GM23338 (cell line): ENCODE data around the gene AFF3. TPM values are rescaled to one million over a fixed set of nuclear protein-coding genes. Genes with fewer than 3 reads are reported as not detected.

ENCODE experiments used
- ATAC-seq: fragments of 200-7000 bp; cut with Tn5 transposase; 3 replicates; pipeline ENCODE4 v1.9.1; 2020
- DNase-seq: peaks from one replicate; pipeline ENCODE4 v3.0.0-alpha.2; 2015; ENCODE audit warnings: low spot score
- H2AFZ ChIP-seq: fragments of 200-600 bp; sonication (generic); 2 replicates; pipeline ENCODE4 v1.8.0; 2016; ENCODE audit warnings: antibody characterized with exemption, mild to moderate bottlenecking, moderate library complexity
- H3F3A ChIP-seq: fragments of 200-600 bp; sonication (generic); replicated peaks from 2 replicates; pipeline ENCODE4 v1.8.0; 2017; ENCODE audit warnings: antibody characterized with exemption, mixed run types, low read depth
- H3K27ac ChIP-seq: fragments of 200-600 bp; sonication (generic); 2 replicates; pipeline ENCODE4 v1.6.1; 2016; ENCODE audit warnings: low read depth
- H3K27me3 ChIP-seq: fragments of 200-600 bp; sonication (generic); 2 replicates; pipeline ENCODE4 v1.8.0; 2016; ENCODE audit warnings: mild to moderate bottlenecking, mixed run types, moderate library complexity; ENCODE audit not compliant: insufficient read depth
- H3K36me3 ChIP-seq: fragments of 200-600 bp; sonication (generic); 2 replicates; pipeline ENCODE4 v1.8.0; 2016; ENCODE audit warnings: mild to moderate bottlenecking; ENCODE audit not compliant: insufficient read depth
- H3K4me1 ChIP-seq: fragments of 200-600 bp; sonication (generic); 2 replicates; pipeline ENCODE4 v1.8.0; 2016; ENCODE audit warnings: mild to moderate bottlenecking, moderate library complexity; ENCODE audit not compliant: insufficient read depth
- H3K4me2 ChIP-seq: fragments of 200-600 bp; sonication (generic); 2 replicates; pipeline ENCODE4 v1.7.1; 2017; ENCODE audit warnings: mixed run types
- H3K4me3 ChIP-seq: fragments of 200-600 bp; sonication (generic); 2 replicates; pipeline ENCODE4 v1.6.1; 2016; ENCODE audit warnings: mixed run types
- H3K79me2 ChIP-seq: fragments of 200-600 bp; sonication (generic); replicated peaks from 2 replicates; pipeline ENCODE4 v1.8.0; 2017; ENCODE audit warnings: mild to moderate bottlenecking; ENCODE audit not compliant: insufficient read depth
- H3K9me2 ChIP-seq: fragments of 200-600 bp; sonication (generic); 2 replicates; pipeline ENCODE4 v1.8.0; 2017; ENCODE audit not compliant: insufficient read depth
- H4K20me1 ChIP-seq: fragments of 200-600 bp; sonication (generic); replicated peaks from 2 replicates; pipeline ENCODE4 v1.8.0; 2017; ENCODE audit warnings: mild to moderate bottlenecking; ENCODE audit not compliant: insufficient read depth
- H3K27ac Mint-ChIP-seq: 2 replicates; pipeline ENCODE4 v1.8.0; 2020; ENCODE audit warnings: inconsistent platforms, mild to moderate bottlenecking, moderate library complexity, mixed read lengths
- H3K27me3 Mint-ChIP-seq: 3 replicates; pipeline ENCODE4 v1.8.0; 2022; ENCODE audit warnings: low read depth, mild to moderate bottlenecking, moderate library complexity, mixed read lengths, inconsistent platforms; ENCODE audit not compliant: insufficient read depth, poor library complexity
- H3K36me3 Mint-ChIP-seq: 3 replicates; pipeline ENCODE4 v1.8.0; 2021; ENCODE audit warnings: low read depth, mild to moderate bottlenecking, inconsistent platforms, moderate library complexity, mixed read lengths
- H3K4me1 Mint-ChIP-seq: 3 replicates; pipeline ENCODE4 v1.8.0; 2020; ENCODE audit warnings: mild to moderate bottlenecking, inconsistent platforms, mixed read lengths
- H3K4me3 Mint-ChIP-seq: 3 replicates; pipeline ENCODE4 v1.8.0; 2021; ENCODE audit warnings: moderate library complexity, mild to moderate bottlenecking, inconsistent platforms, mixed read lengths
- H3K9me3 Mint-ChIP-seq: 3 replicates; pipeline ENCODE4 v1.8.0; 2020; ENCODE audit warnings: moderate library complexity, mild to moderate bottlenecking, inconsistent platforms, mixed read lengths
- CREB1 ChIP-seq: fragments of 250-450 bp; sonication (Bioruptor Pico); IDR thresholded peaks from 2 replicates; pipeline ENCODE4 v1.5.0; 2020; ENCODE audit warnings: low read depth, mild to moderate bottlenecking, moderate library complexity
- EZH2 ChIP-seq: fragments of 200-600 bp; sonication (generic); IDR thresholded peaks from one replicate; pipeline ENCODE4 v1.8.0; 2017; ENCODE audit warnings: antibody characterized with exemption, mild to moderate bottlenecking, low read depth; ENCODE audit not compliant: unreplicated experiment
- EZH2phosphoT487 ChIP-seq: fragments of 200-600 bp; sonication (generic); IDR thresholded peaks from one replicate; pipeline ENCODE4 v1.8.1; 2018; ENCODE audit warnings: antibody characterized with exemption; ENCODE audit not compliant: unreplicated experiment
- JUNB ChIP-seq: IDR thresholded peaks from one replicate; pipeline ENCODE4 v1.6.1; 2016; ENCODE audit warnings: antibody characterized with exemption; ENCODE audit not compliant: unreplicated experiment
- NANOG ChIP-seq: IDR thresholded peaks from 2 replicates; pipeline ENCODE4 v1.6.1; 2016; ENCODE audit warnings: antibody characterized with exemption, borderline replicate concordance
- POLR2AphosphoS5 ChIP-seq: IDR thresholded peaks from 2 replicates; pipeline ENCODE4 v1.6.1; 2016; ENCODE audit warnings: antibody characterized with exemption, low read depth
- STAT1 ChIP-seq: IDR thresholded peaks from one replicate; pipeline ENCODE4 v1.6.1; 2016; ENCODE audit warnings: antibody characterized with exemption; ENCODE audit not compliant: unreplicated experiment
- ZNF114 ChIP-seq: fragments of 250-450 bp; sonication (Bioruptor Pico); IDR thresholded peaks from 2 replicates; pipeline ENCODE4 v1.5.0; 2020; ENCODE audit warnings: mild to moderate bottlenecking, moderate library complexity
- ZNF331 ChIP-seq: fragments of 250-450 bp; sonication (Bioruptor Pico); IDR thresholded peaks from 2 replicates; pipeline ENCODE4 v1.5.0; 2020; ENCODE audit warnings: low read depth, mild to moderate bottlenecking, moderate library complexity
- polyA plus RNA-seq: library from polyadenylated mRNA; unstranded; fragments of >200 nt; fragmentation: Nextera tagmentation; extraction: Ambion mirVana; gene quantifications from 2 replicates; pipeline ENCODE4 v1.2.1, GENCODE V29; 2016
- total RNA-seq: library from RNA; depleted of rRNA; stranded (reverse); fragments of >200 nt; shearing (Covaris generic); gene quantifications from 2 replicates; pipeline ENCODE4 v1.2.3, GENCODE V29; 2014
- TF ChIP-seq, protein P1 (sequence below), 2 experiments: fragments of 200-600 bp in 1 of 2; sonication (generic) in 1 of 2; conservative IDR thresholded peaks; 2 replicates each; pipeline versions ENCODE4 v1.5.1 to v1.6.1; 2016 to 2017; ENCODE audit warnings: antibody characterized with exemption in 2 of 2, low read depth in 2 of 2, mild to moderate bottlenecking in 2 of 2, moderate library complexity in 1 of 2
- TF ChIP-seq, protein P2 (sequence below): IDR thresholded peaks from 2 replicates; pipeline ENCODE4 v1.6.1; 2016; ENCODE audit warnings: antibody characterized with exemption
- TF ChIP-seq, protein P3 (sequence below): fragments of 250-450 bp; sonication (Bioruptor Pico); IDR thresholded peaks from 2 replicates; pipeline ENCODE4 v1.5.0; 2020; ENCODE audit warnings: mild to moderate bottlenecking, moderate library complexity

The AFF3 gene
- total and polyA plus RNA-seq, 2 experiments from 2014 or later = 0.73 to 1.4 TPM

- Histone ChIP-seq H3K4me1 (no peaks in the 10 kb centered on the region), H3K79me2 (no peaks in the 10 kb centered on the region), H3K4me3 (no peak overlapping the region), H3K9me2 (peaks cover 5% of the 10 kb centered on the region; the same call in 1 of the 2 replicates), H4K20me1 (no peaks in the 10 kb centered on the region), H3K27ac (no peak overlapping the region), H3K36me3 (no peaks in the 10 kb centered on the region), H3K4me2 (no peak overlapping the region), H3F3A (no peaks in the 10 kb centered on the region), H2AFZ (no peak overlapping the region), H3K27me3 (no peaks in the 10 kb centered on the region)
- no peak overlapping the region for H3K27ac Mint-ChIP-seq
- TF ChIP-seq, protein P1, sequence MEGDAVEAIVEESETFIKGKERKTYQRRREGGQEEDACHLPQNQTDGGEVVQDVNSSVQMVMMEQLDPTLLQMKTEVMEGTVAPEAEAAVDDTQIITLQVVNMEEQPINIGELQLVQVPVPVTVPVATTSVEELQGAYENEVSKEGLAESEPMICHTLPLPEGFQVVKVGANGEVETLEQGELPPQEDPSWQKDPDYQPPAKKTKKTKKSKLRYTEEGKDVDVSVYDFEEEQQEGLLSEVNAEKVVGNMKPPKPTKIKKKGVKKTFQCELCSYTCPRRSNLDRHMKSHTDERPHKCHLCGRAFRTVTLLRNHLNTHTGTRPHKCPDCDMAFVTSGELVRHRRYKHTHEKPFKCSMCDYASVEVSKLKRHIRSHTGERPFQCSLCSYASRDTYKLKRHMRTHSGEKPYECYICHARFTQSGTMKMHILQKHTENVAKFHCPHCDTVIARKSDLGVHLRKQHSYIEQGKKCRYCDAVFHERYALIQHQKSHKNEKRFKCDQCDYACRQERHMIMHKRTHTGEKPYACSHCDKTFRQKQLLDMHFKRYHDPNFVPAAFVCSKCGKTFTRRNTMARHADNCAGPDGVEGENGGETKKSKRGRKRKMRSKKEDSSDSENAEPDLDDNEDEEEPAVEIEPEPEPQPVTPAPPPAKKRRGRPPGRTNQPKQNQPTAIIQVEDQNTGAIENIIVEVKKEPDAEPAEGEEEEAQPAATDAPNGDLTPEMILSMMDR (conservative IDR thresholded peaks at IDR 0.05; ENCODE audit: low read depth in 2 of 2) = no peak
- TF ChIP-seq CREB1 (no peak), ZNF114 (CRISPR knock-in tag) (no peak), POLR2AphosphoS5 (no peak)
- H3K4me1 Mint-ChIP-seq = no peaks in the 10 kb centered on the region; the same call in 2 of the 3 replicates
- DNase-seq (no peak), ATAC-seq (no peak)
- no peak overlapping the region for H3K4me3 Mint-ChIP-seq
- H3K36me3 Mint-ChIP-seq = no peaks in the 10 kb centered on the region
- H3K27me3 Mint-ChIP-seq = peaks cover 2% of the 10 kb centered on the region
- H3K9me3 Mint-ChIP-seq = no peaks in the 10 kb centered on the region
These were observed 236.8 kb downstream of the AFF3 start for GRCh38 chr2:99905636-99906035.

DNA sequence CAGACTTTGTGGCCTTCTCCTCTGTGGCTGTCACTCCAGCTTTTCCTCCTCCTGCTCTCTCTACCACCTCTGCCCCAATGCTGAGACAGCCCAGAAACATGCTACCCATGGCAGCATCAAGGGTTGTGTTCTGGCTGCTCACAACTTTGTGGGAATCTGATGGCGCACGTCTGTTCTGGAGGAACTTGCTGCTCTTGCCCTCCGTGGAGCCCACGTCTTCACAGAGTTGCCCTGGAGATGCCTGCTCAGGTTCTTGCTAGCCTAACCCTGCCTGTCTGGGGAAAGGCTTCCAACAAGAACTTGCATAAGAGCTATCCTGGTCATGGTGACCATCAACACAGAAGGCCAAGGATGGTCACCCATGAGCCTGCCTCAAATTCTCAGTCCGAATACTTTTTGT lies 237.4 kb downstream of the AFF3 start:
- Histone ChIP-seq H3F3A (no peaks in the 10 kb centered on the region), H3K4me3 (no peak overlapping the region), H3K4me1 (no peaks in the 10 kb centered on the region), H3K9me2 (peaks cover 5% of the 10 kb centered on the region; the same call in 1 of the 2 replicates), H2AFZ (no peak overlapping the region), H3K27ac (no peak overlapping the region), H3K4me2 (no peak overlapping the region), H4K20me1 (no peaks in the 10 kb centered on the region), H3K36me3 (no peaks in the 10 kb centered on the region), H3K79me2 (no peaks in the 10 kb centered on the region), H3K27me3 (no peaks in the 10 kb centered on the region)
- no peak for ATAC-seq
- Mint-ChIP-seq H3K4me1 (no peaks in the 10 kb centered on the region; the same call in 2 of the 3 replicates), H3K4me3 (no peak overlapping the region), H3K27ac (no peak overlapping the region), H3K36me3 (no peaks in the 10 kb centered on the region), H3K9me3 (no peaks in the 10 kb centered on the region), H3K27me3 (peaks cover 2% of the 10 kb centered on the region)
- DNase-seq = no peak
- TF ChIP-seq JUNB = no peak
- TF ChIP-seq STAT1 = no peak
- no peak for TF ChIP-seq EZH2phosphoT487
- no peak for TF ChIP-seq EZH2
- TF ChIP-seq, protein P2, sequence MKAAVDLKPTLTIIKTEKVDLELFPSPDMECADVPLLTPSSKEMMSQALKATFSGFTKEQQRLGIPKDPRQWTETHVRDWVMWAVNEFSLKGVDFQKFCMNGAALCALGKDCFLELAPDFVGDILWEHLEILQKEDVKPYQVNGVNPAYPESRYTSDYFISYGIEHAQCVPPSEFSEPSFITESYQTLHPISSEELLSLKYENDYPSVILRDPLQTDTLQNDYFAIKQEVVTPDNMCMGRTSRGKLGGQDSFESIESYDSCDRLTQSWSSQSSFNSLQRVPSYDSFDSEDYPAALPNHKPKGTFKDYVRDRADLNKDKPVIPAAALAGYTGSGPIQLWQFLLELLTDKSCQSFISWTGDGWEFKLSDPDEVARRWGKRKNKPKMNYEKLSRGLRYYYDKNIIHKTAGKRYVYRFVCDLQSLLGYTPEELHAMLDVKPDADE = no peak
- TF ChIP-seq POLR2AphosphoS5 = no peak
- TF ChIP-seq NANOG = no peak
- TF ChIP-seq ZNF331 (CRISPR knock-in tag) = no peak
- TF ChIP-seq, protein P3, sequence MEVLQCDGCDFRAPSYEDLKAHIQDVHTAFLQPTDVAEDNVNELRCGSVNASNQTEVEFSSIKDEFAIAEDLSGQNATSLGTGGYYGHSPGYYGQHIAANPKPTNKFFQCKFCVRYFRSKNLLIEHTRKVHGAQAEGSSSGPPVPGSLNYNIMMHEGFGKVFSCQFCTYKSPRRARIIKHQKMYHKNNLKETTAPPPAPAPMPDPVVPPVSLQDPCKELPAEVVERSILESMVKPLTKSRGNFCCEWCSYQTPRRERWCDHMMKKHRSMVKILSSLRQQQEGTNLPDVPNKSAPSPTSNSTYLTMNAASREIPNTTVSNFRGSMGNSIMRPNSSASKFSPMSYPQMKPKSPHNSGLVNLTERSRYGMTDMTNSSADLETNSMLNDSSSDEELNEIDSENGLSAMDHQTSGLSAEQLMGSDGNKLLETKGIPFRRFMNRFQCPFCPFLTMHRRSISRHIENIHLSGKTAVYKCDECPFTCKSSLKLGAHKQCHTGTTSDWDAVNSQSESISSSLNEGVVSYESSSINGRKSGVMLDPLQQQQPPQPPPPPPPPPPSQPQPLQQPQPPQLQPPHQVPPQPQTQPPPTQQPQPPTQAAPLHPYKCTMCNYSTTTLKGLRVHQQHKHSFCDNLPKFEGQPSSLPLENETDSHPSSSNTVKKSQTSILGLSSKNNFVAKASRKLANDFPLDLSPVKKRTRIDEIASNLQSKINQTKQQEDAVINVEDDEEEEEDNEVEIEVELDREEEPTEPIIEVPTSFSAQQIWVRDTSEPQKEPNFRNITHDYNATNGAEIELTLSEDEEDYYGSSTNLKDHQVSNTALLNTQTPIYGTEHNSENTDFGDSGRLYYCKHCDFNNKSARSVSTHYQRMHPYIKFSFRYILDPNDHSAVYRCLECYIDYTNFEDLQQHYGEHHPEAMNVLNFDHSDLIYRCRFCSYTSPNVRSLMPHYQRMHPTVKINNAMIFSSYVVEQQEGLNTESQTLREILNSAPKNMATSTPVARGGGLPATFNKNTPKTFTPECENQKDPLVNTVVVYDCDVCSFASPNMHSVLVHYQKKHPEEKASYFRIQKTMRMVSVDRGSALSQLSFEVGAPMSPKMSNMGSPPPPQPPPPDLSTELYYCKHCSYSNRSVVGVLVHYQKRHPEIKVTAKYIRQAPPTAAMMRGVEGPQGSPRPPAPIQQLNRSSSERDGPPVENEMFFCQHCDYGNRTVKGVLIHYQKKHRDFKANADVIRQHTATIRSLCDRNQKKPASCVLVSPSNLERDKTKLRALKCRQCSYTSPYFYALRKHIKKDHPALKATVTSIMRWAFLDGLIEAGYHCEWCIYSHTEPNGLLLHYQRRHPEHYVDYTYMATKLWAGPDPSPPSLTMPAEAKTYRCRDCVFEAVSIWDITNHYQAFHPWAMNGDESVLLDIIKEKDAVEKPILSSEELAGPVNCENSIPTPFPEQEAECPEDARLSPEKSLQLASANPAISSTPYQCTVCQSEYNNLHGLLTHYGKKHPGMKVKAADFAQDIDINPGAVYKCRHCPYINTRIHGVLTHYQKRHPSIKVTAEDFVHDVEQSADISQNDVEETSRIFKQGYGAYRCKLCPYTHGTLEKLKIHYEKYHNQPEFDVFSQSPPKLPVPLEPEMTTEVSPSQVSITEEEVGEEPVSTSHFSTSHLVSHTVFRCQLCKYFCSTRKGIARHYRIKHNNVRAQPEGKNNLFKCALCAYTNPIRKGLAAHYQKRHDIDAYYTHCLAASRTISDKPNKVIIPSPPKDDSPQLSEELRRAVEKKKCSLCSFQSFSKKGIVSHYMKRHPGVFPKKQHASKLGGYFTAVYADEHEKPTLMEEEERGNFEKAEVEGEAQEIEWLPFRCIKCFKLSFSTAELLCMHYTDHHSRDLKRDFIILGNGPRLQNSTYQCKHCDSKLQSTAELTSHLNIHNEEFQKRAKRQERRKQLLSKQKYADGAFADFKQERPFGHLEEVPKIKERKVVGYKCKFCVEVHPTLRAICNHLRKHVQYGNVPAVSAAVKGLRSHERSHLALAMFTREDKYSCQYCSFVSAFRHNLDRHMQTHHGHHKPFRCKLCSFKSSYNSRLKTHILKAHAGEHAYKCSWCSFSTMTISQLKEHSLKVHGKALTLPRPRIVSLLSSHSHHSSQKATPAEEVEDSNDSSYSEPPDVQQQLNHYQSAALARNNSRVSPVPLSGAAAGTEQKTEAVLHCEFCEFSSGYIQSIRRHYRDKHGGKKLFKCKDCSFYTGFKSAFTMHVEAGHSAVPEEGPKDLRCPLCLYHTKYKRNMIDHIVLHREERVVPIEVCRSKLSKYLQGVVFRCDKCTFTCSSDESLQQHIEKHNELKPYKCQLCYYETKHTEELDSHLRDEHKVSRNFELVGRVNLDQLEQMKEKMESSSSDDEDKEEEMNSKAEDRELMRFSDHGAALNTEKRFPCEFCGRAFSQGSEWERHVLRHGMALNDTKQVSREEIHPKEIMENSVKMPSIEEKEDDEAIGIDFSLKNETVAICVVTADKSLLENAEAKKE (CRISPR knock-in tag) = no peak
- no peak for TF ChIP-seq ZNF114 (CRISPR knock-in tag)
- TF ChIP-seq CREB1 = no peak
